Fibroblast of skin of back (primary cell): ENCODE data around the gene FCER1A.

Experiments used
- DNase-seq: peaks from one replicate; pipeline ENCODE4 v3.0.0-alpha.2; 2013

FCER1A gene

DNA sequence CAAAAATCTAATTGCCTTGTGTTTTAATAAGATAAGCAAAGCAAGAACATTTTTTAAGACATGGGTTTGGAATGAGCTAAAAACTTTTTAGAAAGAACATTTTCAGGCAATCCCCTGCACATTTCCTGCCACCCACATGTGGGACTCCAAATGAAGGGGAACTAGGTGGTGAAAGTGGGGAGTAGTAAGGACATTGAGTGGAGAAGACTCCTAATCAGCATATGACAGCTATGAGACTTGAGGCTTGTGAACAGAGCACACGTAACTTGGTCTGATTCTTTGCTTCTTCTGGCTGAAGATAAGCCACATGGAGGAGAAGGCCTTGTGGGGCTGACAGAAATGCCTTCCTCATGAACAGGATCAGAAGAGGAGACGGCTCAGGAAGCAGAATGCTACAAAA, 50.3 kb downstream of the FCER1A start:
- DNase-seq, result no peak
